Hindlimb muscle (tissue), 1 donor: ENCODE measurements around the gene CTSF. TPM values are rescaled to one million over a fixed set of nuclear protein-coding genes. Genes with fewer than 3 reads are reported as not detected.
"Not testable (repeated sequence)": the region's sequence is repeated elsewhere in the genome, so short reads cannot be mapped to it uniquely, and the experiment has no call there.

Experiments used
- DNase-seq: peaks from one replicate; pipeline ENCODE4 v3.0.0-alpha.2; 2013
- polyA plus RNA-seq: library from polyadenylated mRNA; unstranded; fragments of 120-200 nt; gene quantifications from one replicate; pipeline ENCODE4 v1.2.1, GENCODE V29; 2013; ENCODE audit not compliant: insufficient read length

The CTSF gene
- 27.0 TPM for polyA plus RNA-seq

DNA sequence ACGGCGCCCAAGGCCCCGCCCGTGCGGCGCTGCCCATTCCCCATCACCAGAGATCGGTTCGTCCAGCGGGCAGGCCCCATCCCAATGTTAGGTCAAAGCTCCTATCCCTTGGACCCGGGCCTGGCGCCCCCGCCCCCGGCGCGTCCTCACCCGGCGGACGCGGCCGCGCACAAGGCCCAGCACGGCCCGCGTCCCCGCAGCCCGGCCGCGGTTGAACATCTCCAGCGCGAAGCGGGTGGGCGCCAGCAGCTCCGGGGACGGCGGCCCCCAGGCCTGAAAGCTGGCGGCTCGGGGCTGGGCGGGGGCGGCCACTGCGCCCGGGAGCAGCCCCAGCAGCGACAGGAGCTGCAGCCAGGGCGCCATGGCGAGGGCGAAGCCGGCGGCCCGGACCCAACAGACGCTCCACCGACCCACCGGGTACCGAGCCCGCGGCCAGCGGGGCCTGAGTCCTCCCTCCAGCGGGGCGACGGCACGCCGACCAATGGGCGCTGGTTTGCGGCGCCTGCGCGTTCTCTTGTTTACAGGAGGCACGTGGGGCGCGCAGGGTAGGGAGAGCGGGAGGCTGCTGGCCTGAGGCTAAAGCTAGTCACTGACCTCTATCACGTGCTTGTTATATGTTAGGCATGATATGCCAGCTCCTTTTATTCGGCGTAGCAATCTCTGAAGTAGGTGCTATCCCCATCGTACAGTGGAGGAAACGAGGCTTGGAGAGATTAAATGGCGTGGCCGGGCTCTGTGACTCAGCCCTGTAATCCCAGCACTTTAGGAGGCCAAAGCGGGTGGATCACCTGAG lies at the start of gene CTSF:
Gene CTSF (minus strand): TSS at position 483 of the 793 bp plus-strand sequence. CDS start 120 bp downstream, at position 363.
- DNase-seq = peak; percentile 78

DNA sequence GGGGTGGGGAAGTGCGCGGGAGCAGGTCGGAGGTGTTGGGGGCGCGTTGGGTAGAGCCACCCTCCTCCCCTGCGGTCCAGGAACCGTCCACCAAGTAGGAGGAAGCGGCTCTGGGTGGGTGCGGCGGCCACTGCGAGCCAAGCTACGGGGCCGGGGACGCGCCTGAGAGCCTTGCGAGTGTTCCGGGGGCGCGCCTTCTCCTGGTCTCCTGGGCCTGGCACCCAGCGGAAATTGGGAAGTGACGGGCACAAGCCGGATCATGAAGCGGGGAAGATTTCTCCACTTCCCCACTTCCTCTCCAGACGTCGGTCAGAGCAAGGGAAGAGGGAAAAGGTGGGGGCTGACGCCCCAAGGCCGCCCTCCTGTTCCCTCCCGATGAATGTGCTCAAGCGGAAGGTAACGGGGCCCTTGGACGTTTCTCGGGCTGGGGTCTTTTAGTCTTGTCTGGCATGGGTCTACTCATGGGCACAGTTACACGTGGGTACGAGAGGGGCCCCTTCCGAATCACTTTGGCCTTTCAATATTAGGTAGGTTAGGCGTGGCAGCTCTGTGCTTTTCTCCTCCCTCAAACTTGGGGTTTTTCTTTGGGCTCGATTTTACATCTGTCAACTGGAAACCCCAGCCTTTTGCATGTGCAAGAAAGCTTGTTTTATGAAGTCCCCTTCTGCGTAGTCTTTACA lies 48.9 kb upstream of the CTSF start:
- DNase-seq = no peak

DNA sequence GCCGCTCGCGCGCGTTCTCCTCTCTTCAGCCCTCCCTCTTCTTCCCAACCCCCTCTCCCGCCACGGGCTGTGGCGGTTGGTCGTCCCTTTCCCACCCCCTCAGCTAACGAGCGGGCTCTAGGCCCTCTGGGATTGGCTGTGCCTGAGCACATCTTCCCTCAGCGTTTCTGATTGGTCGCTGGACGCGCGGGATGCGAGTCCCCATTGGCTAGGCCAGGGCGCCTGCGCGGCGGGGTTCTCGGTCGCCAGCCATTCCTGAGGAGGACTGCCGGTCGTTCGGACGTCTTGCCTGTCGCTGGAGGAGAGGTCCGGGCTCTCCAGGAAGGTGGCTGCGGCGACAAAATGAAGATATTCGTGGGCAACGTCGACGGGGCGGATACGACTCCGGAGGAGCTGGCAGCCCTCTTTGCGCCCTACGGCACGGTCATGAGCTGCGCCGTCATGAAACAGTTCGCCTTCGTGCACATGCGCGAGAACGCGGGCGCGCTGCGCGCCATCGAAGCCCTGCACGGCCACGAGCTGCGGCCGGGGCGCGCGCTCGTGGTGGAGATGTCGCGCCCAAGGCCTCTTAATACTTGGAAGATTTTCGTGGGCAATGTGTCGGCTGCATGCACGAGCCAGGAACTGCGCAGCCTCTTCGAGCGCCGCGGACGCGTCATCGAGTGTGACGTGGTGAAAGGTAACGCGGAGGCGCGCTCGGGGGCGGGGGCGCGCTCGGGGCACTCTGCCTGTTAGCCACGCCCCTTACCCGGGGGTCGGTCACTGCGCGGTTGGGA lies 48.2 kb upstream of the CTSF start, which contains the start of gene RBM14:
Gene RBM14 (plus strand): TSS at position 252 of the 776 bp plus-strand sequence. CDS start 91 bp downstream, at position 343.
- DNase-seq = peak; percentile 99

- no peak for DNase-seq
Observed at GRCh38 chr11:66614073-66614472, 45.7 kb upstream of the CTSF start.

- DNase-seq = no peak
Observed at GRCh38 chr11:66612458-66612857, 44.1 kb upstream of the CTSF start.

- DNase-seq = no peak
Observed at GRCh38 chr11:66609721-66610617, 41.6 kb upstream of the CTSF start.

GRCh38 chr11:66607126-66607834 lies 38.9 kb upstream of the CTSF start:
- DNase-seq = peak; percentile 64

- not testable (repeated sequence) for DNase-seq
Observed at GRCh38 chr11:66606608-66607007, 38.2 kb upstream of the CTSF start.

DNA sequence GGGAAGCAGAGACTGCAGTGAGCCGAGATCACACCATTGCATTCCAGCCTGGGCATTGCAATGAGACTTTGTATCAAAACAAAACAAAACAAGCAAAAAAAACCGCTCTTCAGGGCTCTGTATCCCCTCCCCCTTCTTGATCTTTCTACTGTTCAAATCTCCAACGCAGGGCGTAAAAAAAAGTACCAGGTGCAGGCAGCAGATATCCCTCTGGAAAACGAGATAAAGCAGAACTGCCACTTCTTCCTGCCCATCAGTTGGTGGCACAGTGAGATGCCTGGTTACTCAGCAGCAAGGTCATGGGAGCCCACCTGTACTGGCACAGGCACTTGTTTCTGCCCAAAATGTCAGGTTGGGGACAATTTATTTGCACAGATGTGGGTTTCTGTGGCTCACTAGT lies 35.7 kb upstream of the CTSF start:
- DNase-seq = no peak

GRCh38 chr11:66603072-66603471 lies 34.7 kb upstream of the CTSF start:
- DNase-seq = no peak

DNA sequence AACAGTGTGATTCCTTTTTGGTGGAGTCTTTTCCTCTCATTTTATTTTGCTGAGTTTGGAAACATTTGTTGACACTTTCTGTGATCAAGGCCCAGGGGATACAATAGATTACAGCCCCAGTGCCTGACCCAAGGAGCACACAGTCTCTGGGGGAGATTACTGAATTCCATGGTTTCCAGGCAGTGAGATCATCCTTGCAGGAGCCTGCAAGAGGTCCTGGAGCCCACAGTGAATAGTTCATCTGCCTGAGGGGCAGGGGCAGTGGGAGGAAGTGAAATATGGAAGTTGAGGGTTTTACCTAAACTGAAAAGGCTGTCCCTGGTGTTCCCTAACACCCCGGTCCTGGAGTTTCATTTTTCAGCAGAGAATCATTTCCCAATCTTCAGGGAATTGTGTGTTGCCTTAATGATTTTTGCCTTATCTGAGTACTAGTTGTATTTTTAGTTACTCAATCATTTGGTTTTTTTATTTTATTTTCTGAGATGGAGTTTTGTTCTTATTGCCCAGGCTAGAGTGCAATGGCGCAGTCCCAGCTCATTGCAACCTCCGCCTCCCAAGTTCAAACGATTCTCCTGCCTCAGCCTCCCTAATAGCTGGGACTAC lies 32.3 kb upstream of the CTSF start:
- no peak for DNase-seq

- no peak for DNase-seq
Observed at GRCh38 chr11:66600219-66600618, 31.8 kb upstream of the CTSF start.

DNA sequence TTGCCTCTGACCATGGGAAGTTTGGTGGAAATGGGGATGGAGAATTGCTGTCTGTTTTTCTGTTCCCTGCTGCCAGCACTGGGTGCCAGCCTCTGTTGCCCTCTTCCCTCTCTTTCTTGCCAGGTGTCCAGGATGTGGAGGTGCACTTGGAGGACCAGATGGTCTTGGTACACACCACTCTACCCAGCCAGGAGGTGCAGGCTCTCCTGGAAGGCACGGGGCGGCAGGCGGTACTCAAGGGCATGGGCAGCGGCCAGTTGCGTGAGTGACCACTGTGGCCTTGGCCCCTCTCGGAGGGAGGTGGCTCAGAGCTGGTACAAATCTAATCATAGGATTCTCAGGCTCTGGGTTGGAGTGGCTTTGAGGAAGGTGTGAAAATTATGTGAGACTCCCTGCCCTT lies 30.6 kb upstream of the CTSF start:
- no peak for DNase-seq

- DNase-seq = no peak
Observed at GRCh38 chr11:66595245-66595904, 27.0 kb upstream of the CTSF start.

- DNase-seq = no peak
Observed at GRCh38 chr11:66593650-66594049, 25.2 kb upstream of the CTSF start.

GRCh38 chr11:66593303-66593635 lies 24.9 kb upstream of the CTSF start:
- no peak for DNase-seq

- peak; percentile 98 for DNase-seq
Observed at GRCh38 chr11:66592457-66593302, 24.3 kb upstream of the CTSF start, which contains the start of the genes CCDC87 and CCS. TSS of gene CCDC87 (minus strand) at chr11:66593063. CDS start at chr11:66593015, 48 bp downstream. TSS of gene CCS (plus strand) at chr11:66593185. CDS start at chr11:66593262, 77 bp downstream.

DNA sequence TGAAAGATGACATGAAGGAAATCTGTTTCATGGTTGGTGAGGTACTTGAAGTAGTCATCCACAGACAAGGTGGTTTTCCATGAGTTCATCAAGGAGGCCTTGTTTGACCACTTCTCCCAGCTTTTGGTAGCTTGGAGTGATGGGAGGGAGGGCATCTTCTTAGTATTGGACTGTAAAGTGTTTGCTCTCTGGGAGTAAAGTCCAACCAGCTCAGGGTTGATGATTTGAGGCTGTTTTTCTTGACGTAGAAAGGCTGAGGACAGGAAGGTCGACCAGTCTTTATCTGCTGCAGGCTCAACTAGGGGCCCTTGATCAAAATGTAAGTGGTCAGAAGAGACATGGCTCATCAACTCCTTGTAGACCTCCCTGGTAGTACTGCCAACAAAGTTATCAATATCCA lies 22.8 kb upstream of the CTSF start:
- DNase-seq = no peak

- no peak for DNase-seq
Observed at GRCh38 chr11:66589996-66590675, 21.7 kb upstream of the CTSF start.
